HepG2 (cell line): ENCODE data around the gene ALKBH2. TPM values are rescaled to one million over a fixed set of nuclear protein-coding genes. Genes with fewer than 3 reads are reported as not detected.

ENCODE experiments used
- ATAC-seq: fragments of 200-7000 bp; cut with Tn5 transposase; 3 replicates; pipeline ENCODE4 v1.9.1; 2020; ENCODE audit warnings: mild to moderate bottlenecking, moderate library complexity
- BruUV-seq: library from RNA; stranded (reverse); fragments of 400-500 nt; replicated peaks from 2 replicates; lab custom pipeline; 2021; lab: Mats Ljungman, UMichigan
- CTCF ChIA-PET: fragments of 300-600 bp; formaldehyde crosslinking; extraction: SDS; loops from one replicate; lab custom pipeline; 2021; ENCODE audit warnings: low total read pairs, inconsistent platforms, low intra/inter-chr PET ratio; lab: Yijun Ruan, JAX
- POLR2A ChIA-PET: fragments of 350-600 bp; sonication (Branson Sonifier 250); formaldehyde crosslinking; loops from one replicate; lab custom pipeline; 2020; ENCODE audit warnings: antibody characterized with exemption, inconsistent platforms; lab: Yijun Ruan, JAX
- DNase-seq: peaks from one replicate; pipeline ENCODE4 v3.0.0-alpha.2; 2015; ENCODE audit warnings: low spot score
- FAIRE-seq: peaks from 3 replicates; lab custom pipeline; 2011; peaks lifted over from hg19 to GRCh38; lab: Jason Lieb, UNC
- H2AFZ ChIP-seq: one replicate; pipeline ENCODE4 v1.6.1; 2011; ENCODE audit warnings: low read length, inconsistent platforms
- H3K27ac ChIP-seq: fragments of 300-600 bp; 3 replicates; pipeline ENCODE4 v1.8.0; 2011; ENCODE audit warnings: mixed run types, mild to moderate bottlenecking, mixed read lengths, low read length, inconsistent platforms; ENCODE audit not compliant: insufficient read depth; ENCODE audit errors: extremely low read length
- H3K27me3 ChIP-seq, 2 experiments: fragments of 200-600 bp in 1 of 2; 2 replicates in 1 of 2; 3 replicates in 1 of 2; pipeline versions ENCODE4 v1.6.0 to v1.8.0; 2011; ENCODE audit warnings: low read length in 2 of 2, mild to moderate bottlenecking in 2 of 2, moderate library complexity in 2 of 2, inconsistent platforms in 1 of 2; ENCODE audit not compliant: insufficient read depth in 2 of 2, control insufficient read depth in 1 of 2
- H3K36me3 ChIP-seq, 2 experiments: fragments of 200-600 bp in 1 of 2; replicated peaks in 1 of 2; 2 replicates in 1 of 2; 3 replicates in 1 of 2; pipeline versions ENCODE4 v1.5.1 to v1.8.0; 2011; ENCODE audit warnings: low read length in 2 of 2, inconsistent platforms in 1 of 2; ENCODE audit not compliant: insufficient read depth in 2 of 2, control insufficient read depth in 1 of 2
- H3K4me1 ChIP-seq: 2 replicates; pipeline ENCODE4 v1.5.1; 2012; ENCODE audit warnings: low read length, inconsistent platforms; ENCODE audit not compliant: insufficient read depth
- H3K4me2 ChIP-seq: 2 replicates; pipeline ENCODE4 v1.6.0; 2011; ENCODE audit warnings: low read depth, low read length, inconsistent platforms
- H3K4me3 ChIP-seq, 3 experiments: fragments of 200-600 bp in 1 of 3; sonication (generic), shearing (Covaris generic) in 1 of 3; replicated peaks in 1 of 3; 2 replicates each; pipeline ENCODE4 v1.5.1; 2011 to 2016; ENCODE audit warnings: low read length in 3 of 3, inconsistent platforms in 2 of 3, low read depth in 2 of 3, mild to moderate bottlenecking in 2 of 3, control low read depth in 1 of 3, mixed read lengths in 1 of 3; ENCODE audit not compliant: insufficient read depth in 1 of 3
- H3K79me2 ChIP-seq: one replicate; pipeline ENCODE4 v1.6.1; 2011; ENCODE audit warnings: low read length, inconsistent platforms; ENCODE audit not compliant: insufficient read depth
- H3K9ac ChIP-seq: 2 replicates; pipeline ENCODE4 v1.6.0; 2011; ENCODE audit warnings: mild to moderate bottlenecking, low read depth, low read length, inconsistent platforms; ENCODE audit not compliant: insufficient read depth
- H3K9me3 ChIP-seq: 2 replicates; pipeline ENCODE4 v1.5.1; 2012; ENCODE audit warnings: mild to moderate bottlenecking, low read length
- H4K20me1 ChIP-seq: 2 replicates; pipeline ENCODE4 v1.6.0; 2011; ENCODE audit warnings: inconsistent platforms, mild to moderate bottlenecking, low read length, moderate library complexity; ENCODE audit not compliant: insufficient read depth
- HOXD1 ChIP-seq: sonication (generic); formaldehyde crosslinking; IDR thresholded peaks from 2 replicates; pipeline ENCODE4 v1.5.0; 2020; ENCODE audit warnings: missing genetic modification reagents
- MEF2D ChIP-seq: sonication (generic); formaldehyde crosslinking; IDR thresholded peaks from 2 replicates; pipeline ENCODE4 v1.5.1; 2020; ENCODE audit warnings: mild to moderate bottlenecking, missing genetic modification reagents
- NPAS2 ChIP-seq: sonication (generic); formaldehyde crosslinking; IDR thresholded peaks from 2 replicates; pipeline ENCODE4 v1.8.0; 2022; ENCODE audit warnings: mild to moderate bottlenecking, missing genetic modification reagents, borderline replicate concordance
- SETDB1 ChIP-seq: sonication (generic); formaldehyde crosslinking; IDR thresholded peaks from 2 replicates; pipeline ENCODE4 v1.5.1; 2020; ENCODE audit warnings: missing genetic modification reagents, mild to moderate bottlenecking, borderline replicate concordance
- TBP ChIP-seq: sonication (generic); formaldehyde crosslinking; IDR thresholded peaks from 2 replicates; pipeline ENCODE4 v1.5.0; 2020; ENCODE audit warnings: missing genetic modification reagents
- ZNF598 ChIP-seq: sonication (generic); formaldehyde crosslinking; IDR thresholded peaks from 2 replicates; pipeline ENCODE4 v1.5.1; 2020; ENCODE audit warnings: mild to moderate bottlenecking, missing genetic modification reagents, borderline replicate concordance
- ZNF83 ChIP-seq: sonication (generic); formaldehyde crosslinking; IDR thresholded peaks from 2 replicates; pipeline ENCODE4 v1.4.0; 2020; ENCODE audit warnings: missing genetic modification reagents, mild to moderate bottlenecking, borderline replicate concordance
- WGBS: methylation state at CpG from one replicate; pipeline ENCODE4 v1.1.6; 2017; ENCODE audit warnings: low lambda C conversion rate; 5-methylcytosine and 5-hydroxymethylcytosine counted together
- in situ Hi-C: cut with HindIII; loops from 2 replicates; pipeline ENCODE4 v1.10.0; 2017; ENCODE audit warnings: low pct_unique_long_range_greater_than_20kb; ENCODE audit not compliant: extremely low pct_ligation_motif_present
- intact Hi-C: fragments of 100-400 bp; cut with micrococcal nuclease; formaldehyde crosslinking; loops from one replicate; pipeline ENCODE4 v1.10.0; 2022; ENCODE audit not compliant: unreplicated experiment
- polyA plus RNA-seq, 8 experiments: library from polyadenylated mRNA; depleted of rRNA in 3 of 8; stranded (reverse) in 7 of 8; unstranded in 1 of 8; fragments of >200 nt; fragmentation: Illumina TruSeq in 4 of 8; extraction: Trizol in 4 of 8; gene quantifications; 2 replicates each; pipeline versions ENCODE4 v1.2.1 to v1.2.3, GENCODE V29; 2011 to 2016; ENCODE audit warnings: low read depth in 4 of 8, missing spikeins in 1 of 8, mixed read lengths in 1 of 8; ENCODE audit not compliant: insufficient read depth in 1 of 8
- total RNA-seq, 5 experiments: library from RNA; depleted of rRNA; stranded (reverse); fragments of >200 nt; fragmentation: Illumina TruSeq; extraction: Trizol; gene quantifications; 2 replicates each; pipeline ENCODE4 v1.2.3, GENCODE V29; 2016; ENCODE audit warnings: low read depth in 1 of 5
- TF ChIP-seq, protein P1 (sequence below): sonication (generic); formaldehyde crosslinking; IDR thresholded peaks from 2 replicates; pipeline ENCODE4 v1.5.0; 2020; ENCODE audit warnings: missing genetic modification reagents
- TF ChIP-seq, protein P2 (sequence below): IDR thresholded peaks from 2 replicates; pipeline ENCODE4 v1.6.1; 2016; ENCODE audit warnings: mild to moderate bottlenecking, missing biosample characterization, missing genetic modification reagents
- TF ChIP-seq, protein P3 (sequence below): sonication (generic); formaldehyde crosslinking; IDR thresholded peaks from 2 replicates; pipeline ENCODE4 v1.5.0; 2020; ENCODE audit warnings: mild to moderate bottlenecking, missing genetic modification reagents, borderline replicate concordance
- TF ChIP-seq, protein P4 (sequence below): sonication (generic); formaldehyde crosslinking; IDR thresholded peaks from 2 replicates; pipeline ENCODE4 v1.8.1; 2023; ENCODE audit warnings: mild to moderate bottlenecking, moderate library complexity, missing genetic modification reagents

Gene ALKBH2
- total and polyA plus RNA-seq, 2 of the 13 experiments (the other 11 are each of a cell fraction or from before 2014, with no cell fraction given), result 21.0 to 40.5 TPM

DNA sequence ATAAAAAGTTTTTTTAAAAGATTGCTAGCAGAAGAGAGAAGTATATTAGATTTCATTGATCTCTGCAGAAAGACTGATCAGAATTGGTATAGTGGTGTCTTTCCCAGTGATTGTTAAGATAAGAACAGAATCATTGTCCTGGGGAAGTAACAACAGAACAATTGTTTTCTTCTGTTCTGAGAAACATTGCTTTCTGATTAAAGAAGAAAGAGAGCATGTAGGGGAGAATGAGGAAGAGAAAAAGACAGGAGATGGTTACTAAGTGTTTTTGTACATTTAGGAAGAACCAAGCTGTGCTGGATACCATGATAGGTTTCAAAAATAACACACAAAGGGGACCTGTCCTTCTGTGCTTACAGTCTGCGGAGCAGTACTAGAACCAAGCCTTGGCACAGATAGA lies 35.9 kb downstream of the ALKBH2 start (continued):
- TF ChIP-seq, protein P1, sequence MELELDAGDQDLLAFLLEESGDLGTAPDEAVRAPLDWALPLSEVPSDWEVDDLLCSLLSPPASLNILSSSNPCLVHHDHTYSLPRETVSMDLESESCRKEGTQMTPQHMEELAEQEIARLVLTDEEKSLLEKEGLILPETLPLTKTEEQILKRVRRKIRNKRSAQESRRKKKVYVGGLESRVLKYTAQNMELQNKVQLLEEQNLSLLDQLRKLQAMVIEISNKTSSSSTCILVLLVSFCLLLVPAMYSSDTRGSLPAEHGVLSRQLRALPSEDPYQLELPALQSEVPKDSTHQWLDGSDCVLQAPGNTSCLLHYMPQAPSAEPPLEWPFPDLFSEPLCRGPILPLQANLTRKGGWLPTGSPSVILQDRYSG (CRISPR knock-in tag), result no peak
- TF ChIP-seq ZNF83 (CRISPR knock-in tag), result no peak
- TF ChIP-seq MEF2D (CRISPR knock-in tag), result no peak

DNA sequence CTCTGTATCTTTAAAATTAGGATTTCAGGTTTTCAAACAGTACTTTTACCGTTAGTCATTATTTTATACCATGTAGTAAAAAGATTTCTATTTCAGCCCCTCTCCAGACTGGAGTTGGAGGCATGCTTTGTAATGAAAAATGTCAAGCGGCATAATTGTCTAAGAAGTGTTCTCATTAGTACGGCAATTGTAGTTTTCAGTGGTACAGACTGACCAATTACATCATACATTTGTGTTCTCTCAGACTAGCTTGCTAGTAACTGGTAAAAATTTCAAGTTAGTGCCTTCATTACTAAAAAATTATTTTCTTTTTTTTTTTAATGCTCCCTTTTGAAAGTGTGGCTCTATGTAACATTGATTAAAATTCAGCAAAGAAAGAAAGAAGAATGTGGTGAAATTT lies 36.4 kb downstream of the ALKBH2 start:
- in situ Hi-C loops, result no loop called here
- no peak overlapping the region for H2AFZ ChIP-seq
- BruUV-seq, result no TSS peak
- no peak overlapping the region for H3K27ac ChIP-seq
- H3K4me2 ChIP-seq, result no peak overlapping the region
- no peaks in the 10 kb centered on the region for H3K9me3 ChIP-seq
- TF ChIP-seq, protein P2, sequence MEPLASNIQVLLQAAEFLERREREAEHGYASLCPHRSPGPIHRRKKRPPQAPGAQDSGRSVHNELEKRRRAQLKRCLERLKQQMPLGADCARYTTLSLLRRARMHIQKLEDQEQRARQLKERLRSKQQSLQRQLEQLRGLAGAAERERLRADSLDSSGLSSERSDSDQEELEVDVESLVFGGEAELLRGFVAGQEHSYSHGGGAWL (CRISPR knock-in tag), result no peak
- TF ChIP-seq, protein P3, sequence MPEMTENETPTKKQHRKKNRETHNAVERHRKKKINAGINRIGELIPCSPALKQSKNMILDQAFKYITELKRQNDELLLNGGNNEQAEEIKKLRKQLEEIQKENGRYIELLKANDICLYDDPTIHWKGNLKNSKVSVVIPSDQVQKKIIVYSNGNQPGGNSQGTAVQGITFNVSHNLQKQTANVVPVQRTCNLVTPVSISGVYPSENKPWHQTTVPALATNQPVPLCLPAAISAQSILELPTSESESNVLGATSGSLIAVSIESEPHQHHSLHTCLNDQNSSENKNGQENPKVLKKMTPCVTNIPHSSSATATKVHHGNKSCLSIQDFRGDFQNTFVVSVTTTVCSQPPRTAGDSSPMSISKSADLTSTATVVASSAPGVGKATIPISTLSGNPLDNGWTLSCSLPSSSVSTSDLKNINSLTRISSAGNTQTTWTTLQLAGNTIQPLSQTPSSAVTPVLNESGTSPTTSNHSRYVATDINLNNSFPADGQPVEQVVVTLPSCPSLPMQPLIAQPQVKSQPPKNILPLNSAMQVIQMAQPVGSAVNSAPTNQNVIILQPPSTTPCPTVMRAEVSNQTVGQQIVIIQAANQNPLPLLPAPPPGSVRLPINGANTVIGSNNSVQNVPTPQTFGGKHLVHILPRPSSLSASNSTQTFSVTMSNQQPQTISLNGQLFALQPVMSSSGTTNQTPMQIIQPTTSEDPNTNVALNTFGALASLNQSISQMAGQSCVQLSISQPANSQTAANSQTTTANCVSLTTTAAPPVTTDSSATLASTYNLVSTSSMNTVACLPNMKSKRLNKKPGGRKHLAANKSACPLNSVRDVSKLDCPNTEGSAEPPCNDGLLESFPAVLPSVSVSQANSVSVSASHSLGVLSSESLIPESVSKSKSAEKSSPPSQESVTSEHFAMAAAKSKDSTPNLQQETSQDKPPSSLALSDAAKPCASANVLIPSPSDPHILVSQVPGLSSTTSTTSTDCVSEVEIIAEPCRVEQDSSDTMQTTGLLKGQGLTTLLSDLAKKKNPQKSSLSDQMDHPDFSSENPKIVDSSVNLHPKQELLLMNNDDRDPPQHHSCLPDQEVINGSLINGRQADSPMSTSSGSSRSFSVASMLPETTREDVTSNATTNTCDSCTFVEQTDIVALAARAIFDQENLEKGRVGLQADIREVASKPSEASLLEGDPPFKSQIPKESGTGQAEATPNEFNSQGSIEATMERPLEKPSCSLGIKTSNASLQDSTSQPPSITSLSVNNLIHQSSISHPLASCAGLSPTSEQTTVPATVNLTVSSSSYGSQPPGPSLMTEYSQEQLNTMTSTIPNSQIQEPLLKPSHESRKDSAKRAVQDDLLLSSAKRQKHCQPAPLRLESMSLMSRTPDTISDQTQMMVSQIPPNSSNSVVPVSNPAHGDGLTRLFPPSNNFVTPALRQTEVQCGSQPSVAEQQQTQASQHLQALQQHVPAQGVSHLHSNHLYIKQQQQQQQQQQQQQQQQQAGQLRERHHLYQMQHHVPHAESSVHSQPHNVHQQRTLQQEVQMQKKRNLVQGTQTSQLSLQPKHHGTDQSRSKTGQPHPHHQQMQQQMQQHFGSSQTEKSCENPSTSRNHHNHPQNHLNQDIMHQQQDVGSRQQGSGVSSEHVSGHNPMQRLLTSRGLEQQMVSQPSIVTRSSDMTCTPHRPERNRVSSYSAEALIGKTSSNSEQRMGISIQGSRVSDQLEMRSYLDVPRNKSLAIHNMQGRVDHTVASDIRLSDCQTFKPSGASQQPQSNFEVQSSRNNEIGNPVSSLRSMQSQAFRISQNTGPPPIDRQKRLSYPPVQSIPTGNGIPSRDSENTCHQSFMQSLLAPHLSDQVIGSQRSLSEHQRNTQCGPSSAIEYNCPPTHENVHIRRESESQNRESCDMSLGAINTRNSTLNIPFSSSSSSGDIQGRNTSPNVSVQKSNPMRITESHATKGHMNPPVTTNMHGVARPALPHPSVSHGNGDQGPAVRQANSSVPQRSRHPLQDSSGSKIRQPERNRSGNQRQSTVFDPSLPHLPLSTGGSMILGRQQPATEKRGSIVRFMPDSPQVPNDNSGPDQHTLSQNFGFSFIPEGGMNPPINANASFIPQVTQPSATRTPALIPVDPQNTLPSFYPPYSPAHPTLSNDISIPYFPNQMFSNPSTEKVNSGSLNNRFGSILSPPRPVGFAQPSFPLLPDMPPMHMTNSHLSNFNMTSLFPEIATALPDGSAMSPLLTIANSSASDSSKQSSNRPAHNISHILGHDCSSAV (CRISPR knock-in tag), result no peak
- TF ChIP-seq SETDB1 (CRISPR knock-in tag) (no peak), HOXD1 (CRISPR knock-in tag) (no peak), ZNF598 (CRISPR knock-in tag) (no peak), NPAS2 (no peak), TBP (no peak)
- TF ChIP-seq, protein P4, sequence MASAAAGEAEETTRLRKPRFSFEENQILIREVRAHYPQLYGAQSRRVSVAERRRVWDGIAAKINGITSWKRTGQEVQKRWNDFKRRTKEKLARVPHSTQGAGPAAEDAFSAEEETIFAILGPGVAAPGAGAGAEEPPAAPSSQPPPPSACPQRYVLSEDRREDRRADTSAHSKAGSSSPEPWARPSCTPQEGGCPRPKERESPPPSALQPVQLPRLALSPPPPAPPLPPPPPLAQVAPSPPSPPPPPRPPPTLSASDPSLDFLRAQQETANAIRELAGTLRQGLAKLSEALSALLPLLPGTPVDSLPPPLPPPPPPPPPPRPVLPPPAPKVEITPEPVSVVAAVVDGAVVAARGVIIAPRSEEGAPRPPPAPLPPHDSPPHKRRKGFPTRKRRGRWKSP, result no peak
- H3K79me2 ChIP-seq, result peaks cover 7% of the 10 kb centered on the region
- H3K36me3 ChIP-seq, result peaks cover 1 to 11% of the 10 kb centered on the region in 2 experiments
- no peaks in the 10 kb centered on the region for H4K20me1 ChIP-seq
- ChIA-PET POLR2A (no interaction called here), CTCF (no interaction called here)
- intact Hi-C loops, result no loop called here
- no peak for DNase-seq
- WGBS, result 100% methylated on average over 3 of the region's 3 CpGs
- FAIRE-seq, result no peak
- no peak for ATAC-seq
- H3K4me1 ChIP-seq, result peaks cover 8% of the 10 kb centered on the region
- H3K4me3 ChIP-seq, result no peak overlapping the region
- no peaks in the 10 kb centered on the region; a peak in 1 of 5 replicates for H3K27me3 ChIP-seq
- no peak overlapping the region for H3K9ac ChIP-seq
